Suppressor macrophage treated with lipopolysaccharide for 4 hours (primary cell): ENCODE results near the gene NFATC2.
"Not testable (repeated sequence)": the region's sequence is repeated elsewhere in the genome, so short reads cannot be mapped to it uniquely, and the experiment has no call there.

Experiments used
- DNase-seq: peaks from one replicate; pipeline ENCODE4 v3.0.0-alpha.2; 2020

Gene NFATC2

GRCh38 chr20:51567622-51568021 is 25.1 kb upstream of the NFATC2 start:
- no peak for DNase-seq

GRCh38 chr20:51566594-51566993 is 24.1 kb upstream of the NFATC2 start:
- DNase-seq = no peak

GRCh38 chr20:51565298-51566144 is 23.0 kb upstream of the NFATC2 start:
- DNase-seq = no peak

- no peak for DNase-seq
Observed at GRCh38 chr20:51563486-51564332, 21.2 kb upstream of the NFATC2 start.

- no peak for DNase-seq
Observed at GRCh38 chr20:51563174-51563485, 20.6 kb upstream of the NFATC2 start.

- DNase-seq = no peak
Observed at GRCh38 chr20:51562332-51563173, 20.0 kb upstream of the NFATC2 start.

- DNase-seq = no peak
Observed at GRCh38 chr20:51562027-51562331, 19.5 kb upstream of the NFATC2 start.

GRCh38 chr20:51560550-51561307 is 18.2 kb upstream of the NFATC2 start:
- DNase-seq = no peak

- DNase-seq = no peak
Observed at GRCh38 chr20:51560042-51560441, 17.5 kb upstream of the NFATC2 start.

- no peak for DNase-seq
Observed at GRCh38 chr20:51554538-51555165, 12.1 kb upstream of the NFATC2 start.

- no peak for DNase-seq
Observed at GRCh38 chr20:51553897-51554486, 11.5 kb upstream of the NFATC2 start.

- DNase-seq = no peak
Observed at GRCh38 chr20:51551186-51551585, 8.7 kb upstream of the NFATC2 start.

- no peak for DNase-seq
Observed at GRCh38 chr20:51549474-51549873, 7.0 kb upstream of the NFATC2 start.

GRCh38 chr20:51547951-51548350 is 5.4 kb upstream of the NFATC2 start:
- no peak for DNase-seq

GRCh38 chr20:51545515-51545914 is 3.0 kb upstream of the NFATC2 start:
- no peak for DNase-seq

- DNase-seq = no peak
Observed at GRCh38 chr20:51543422-51543788, 886 bp upstream of the NFATC2 start.

GRCh38 chr20:51542033-51542570 is 417 bp downstream of the NFATC2 start:
- no peak for DNase-seq

- peak; percentile 63 for DNase-seq
Observed at GRCh38 chr20:51541189-51542032, 1.1 kb downstream of the NFATC2 start.

- DNase-seq = no peak
Observed at GRCh38 chr20:51540580-51540979, 1.9 kb downstream of the NFATC2 start.

- DNase-seq = not testable (repeated sequence)
Observed at GRCh38 chr20:51540074-51540473, 2.4 kb downstream of the NFATC2 start.
